Common myeloid progenitor, CD34-positive (primary cell): ENCODE measurements around the gene CARD14.
"Not testable (repeated sequence)": the region's sequence is repeated elsewhere in the genome, so short reads cannot be mapped to it uniquely, and the experiment has no call there.

Source experiments
- CTCF ChIA-PET: fragments of 350-600 bp; sonication (Branson Sonifier 250); formaldehyde crosslinking; loops from one replicate; lab custom pipeline; 2021; ENCODE audit warnings: antibody characterized with exemption; lab: Charles Lee
- POLR2A ChIA-PET: fragments of 350-600 bp; sonication (Branson Sonifier 250); formaldehyde crosslinking; loops from one replicate; lab custom pipeline; 2021; ENCODE audit warnings: antibody characterized with exemption; lab: Charles Lee
- DNase-seq, 3 donors: peaks; one replicate each; pipeline versions ENCODE4 v3.0.0 to v3.0.0-alpha.2; 2013
- H3K27ac ChIP-seq, 2 experiments: 1 replicate in 1 of 2; 2 replicates in 1 of 2; pipeline ENCODE4 v1.7.0; 2013; ENCODE audit warnings: inconsistent platforms in 2 of 2, low read length in 2 of 2, mild to moderate bottlenecking in 2 of 2, low read depth in 1 of 2, moderate library complexity in 1 of 2; ENCODE audit not compliant: severe bottlenecking in 2 of 2, insufficient read depth in 1 of 2, poor library complexity in 1 of 2
- H3K27me3 ChIP-seq, 5 experiments: replicated peaks in 2 of 5; 1 replicate in 3 of 5; 2 replicates in 2 of 5; pipeline versions ENCODE4 v1.6.1 to v1.7.0; 2013; ENCODE audit warnings: low read length in 4 of 5, mild to moderate bottlenecking in 2 of 5, moderate library complexity in 2 of 5, inconsistent platforms in 1 of 5; ENCODE audit not compliant: insufficient read depth in 5 of 5, control insufficient read depth in 4 of 5
- H3K36me3 ChIP-seq, 4 experiments: 1 replicate in 2 of 4; 2 replicates in 2 of 4; pipeline versions ENCODE4 v1.6.1 to v1.7.0; 2013; ENCODE audit warnings: low read length in 3 of 4, control low read depth in 1 of 4, mild to moderate bottlenecking in 1 of 4; ENCODE audit not compliant: control insufficient read depth in 4 of 4, insufficient read depth in 4 of 4
- H3K4me1 ChIP-seq, 4 experiments: 1 replicate in 3 of 4; 2 replicates in 1 of 4; pipeline versions ENCODE4 v1.6.1 to v1.7.1; 2013; ENCODE audit warnings: low read length in 3 of 4, mild to moderate bottlenecking in 3 of 4, control low read depth in 1 of 4, inconsistent platforms in 1 of 4, moderate library complexity in 1 of 4; ENCODE audit not compliant: control insufficient read depth in 4 of 4, insufficient read depth in 4 of 4; ENCODE audit errors: control extremely low read depth in 1 of 4
- H3K4me3 ChIP-seq, 7 experiments: 1 replicate in 4 of 7; 2 replicates in 3 of 7; pipeline versions ENCODE4 v1.5.1 to v1.7.0; 2013; ENCODE audit warnings: mild to moderate bottlenecking in 7 of 7, low read length in 6 of 7, moderate library complexity in 6 of 7, inconsistent platforms in 2 of 7, low read depth in 2 of 7, control low read depth in 1 of 7; ENCODE audit not compliant: insufficient read depth in 4 of 7, control insufficient read depth in 1 of 7; ENCODE audit errors: extremely low read depth in 1 of 7
- H3K9me3 ChIP-seq, 5 experiments: 1 replicate in 4 of 5; 2 replicates in 1 of 5; pipeline versions ENCODE4 v1.6.1 to v1.7.1; 2013; ENCODE audit warnings: low read length in 4 of 5, mild to moderate bottlenecking in 2 of 5, inconsistent platforms in 1 of 5, low read depth in 1 of 5, moderate library complexity in 1 of 5; ENCODE audit not compliant: control insufficient read depth in 4 of 5, insufficient read depth in 2 of 5; ENCODE audit errors: control extremely low read depth in 1 of 5
- WGBS: methylation state at CpG from one replicate; pipeline ENCODE4 v1.1.5; 2013; ENCODE audit not compliant: insufficient coverage; 5-methylcytosine and 5-hydroxymethylcytosine counted together

CARD14 gene

GRCh38 chr17:80244448-80244847 is 74.6 kb downstream of the CARD14 start:
- H3K27me3 ChIP-seq, CTCF ChIA-PET, H3K27ac ChIP-seq, H3K4me3 ChIP-seq, H3K36me3 ChIP-seq, H3K4me1 ChIP-seq, DNase-seq, H3K9me3 ChIP-seq: not testable (repeated sequence)
- WGBS, result 100% methylated on average over 5 of the region's 6 CpGs
- POLR2A ChIA-PET, result interaction anchor here (1.0 kb wide), 1 partner anchor 467 kb away, joined by 3 read pairs; the partner anchor contains the start of gene CBX2

- Histone ChIP-seq H3K4me1 (no peaks in the 10 kb centered on the region), H3K36me3 (no peaks in the 10 kb centered on the region), H3K4me3 (no peak overlapping the region), H3K9me3 (no peaks in the 10 kb centered on the region), H3K27me3 (peaks cover 0 to 2% (median 0%) of the 10 kb centered on the region in 5 experiments), H3K27ac (no peak overlapping the region)
- CTCF ChIA-PET, result no interaction called here
- POLR2A ChIA-PET, result interaction anchor here (1.0 kb wide), 1 partner anchor 467 kb away, joined by 3 read pairs; the partner anchor contains the start of gene CBX2
- 94% methylated on average over 19 of the region's 22 CpGs for WGBS
- no peak for DNase-seq
Observed at GRCh38 chr17:80244871-80245509, 75.2 kb downstream of the CARD14 start.

- no peaks in the 10 kb centered on the region for H3K36me3 ChIP-seq
- no peaks in the 10 kb centered on the region for H3K4me1 ChIP-seq
- 94% methylated on average over 17 of the region's 27 CpGs for WGBS
- H3K27me3 ChIP-seq, result peaks cover 0 to 2% (median 0%) of the 10 kb centered on the region in 5 experiments
- H3K27ac ChIP-seq, result no peak overlapping the region
- no peaks in the 10 kb centered on the region for H3K9me3 ChIP-seq
- POLR2A ChIA-PET, result no interaction called here
- no peak for DNase-seq
- no peak overlapping the region for H3K4me3 ChIP-seq
- CTCF ChIA-PET, result no interaction called here
Observed at GRCh38 chr17:80245566-80246265, 75.9 kb downstream of the CARD14 start.

GRCh38 chr17:80246266-80246681 is 76.4 kb downstream of the CARD14 start:
- no peak overlapping the region for H3K4me3 ChIP-seq
- peaks cover 0 to 2% (median 0%) of the 10 kb centered on the region in 5 experiments for H3K27me3 ChIP-seq
- H3K36me3 ChIP-seq, result no peaks in the 10 kb centered on the region
- WGBS, result 93% methylated on average over 9 of the region's 19 CpGs
- no peaks in the 10 kb centered on the region for H3K9me3 ChIP-seq
- no peak overlapping the region for H3K27ac ChIP-seq
- DNase-seq, result no peak
- CTCF ChIA-PET, result no interaction called here
- no peaks in the 10 kb centered on the region for H3K4me1 ChIP-seq
- POLR2A ChIA-PET, result no interaction called here

- Histone ChIP-seq H3K36me3 (no peaks in the 10 kb centered on the region), H3K9me3 (no peaks in the 10 kb centered on the region), H3K4me1 (no peaks in the 10 kb centered on the region), H3K27me3 (peaks cover 0 to 2% (median 0%) of the 10 kb centered on the region in 5 experiments), H3K4me3 (no peak overlapping the region), H3K27ac (no peak overlapping the region)
- ChIA-PET POLR2A (no interaction called here), CTCF (interaction anchor here (1.5 kb wide), 1 partner anchor 8 kb away, joined by 5 read pairs; no protein-coding TSS in a partner anchor)
- DNase-seq, result no peak
- 92% methylated on average over 2 of the region's 8 CpGs for WGBS
Observed at GRCh38 chr17:80246726-80247125, 76.9 kb downstream of the CARD14 start.

- CTCF ChIA-PET, result interaction anchor here (1.5 kb wide), 1 partner anchor 9 kb away, joined by 5 read pairs; no protein-coding TSS in a partner anchor
- H3K27ac ChIP-seq, result no peak overlapping the region
- no peaks in the 10 kb centered on the region for H3K4me1 ChIP-seq
- H3K9me3 ChIP-seq, result no peaks in the 10 kb centered on the region
- POLR2A ChIA-PET, result interaction anchor here (0.6 kb wide), 1 partner anchor 56 kb away, joined by 3 read pairs; no protein-coding TSS in a partner anchor
- DNase-seq, result no peak
- WGBS, result 97% methylated on average over 17 of the region's 17 CpGs
- peaks cover 0 to 2% (median 0%) of the 10 kb centered on the region in 5 experiments for H3K27me3 ChIP-seq
- H3K4me3 ChIP-seq, result no peak overlapping the region
- H3K36me3 ChIP-seq, result no peaks in the 10 kb centered on the region
Observed at GRCh38 chr17:80247561-80247960, 77.7 kb downstream of the CARD14 start.
